ENCODE data around the gene EPB41L2. TPM values are rescaled to one million over a fixed set of nuclear protein-coding genes. Genes with fewer than 3 reads are reported as not detected.

EPB41L2 gene
- total RNA-seq, 1 donor from 2014 or later: 3.2 TPM

GRCh38 chr6:131082335-131082734, 19.3 kb upstream of the EPB41L2 start:
- FAIRE-seq (no peak), DNase-seq (ENCODE audit: low read depth) (no peak)
- Histone ChIP-seq H3K4me3 (ENCODE audit: low read depth, low read length) (no peak overlapping the region), H3K36me3 (ENCODE audit: control insufficient read depth, insufficient read depth, low read length) (no peaks in the 10 kb centered on the region), H3K27me3 (ENCODE audit: control insufficient read depth, insufficient read depth, low read length) (no peaks in the 10 kb centered on the region)
- TF ChIP-seq, protein P1, sequence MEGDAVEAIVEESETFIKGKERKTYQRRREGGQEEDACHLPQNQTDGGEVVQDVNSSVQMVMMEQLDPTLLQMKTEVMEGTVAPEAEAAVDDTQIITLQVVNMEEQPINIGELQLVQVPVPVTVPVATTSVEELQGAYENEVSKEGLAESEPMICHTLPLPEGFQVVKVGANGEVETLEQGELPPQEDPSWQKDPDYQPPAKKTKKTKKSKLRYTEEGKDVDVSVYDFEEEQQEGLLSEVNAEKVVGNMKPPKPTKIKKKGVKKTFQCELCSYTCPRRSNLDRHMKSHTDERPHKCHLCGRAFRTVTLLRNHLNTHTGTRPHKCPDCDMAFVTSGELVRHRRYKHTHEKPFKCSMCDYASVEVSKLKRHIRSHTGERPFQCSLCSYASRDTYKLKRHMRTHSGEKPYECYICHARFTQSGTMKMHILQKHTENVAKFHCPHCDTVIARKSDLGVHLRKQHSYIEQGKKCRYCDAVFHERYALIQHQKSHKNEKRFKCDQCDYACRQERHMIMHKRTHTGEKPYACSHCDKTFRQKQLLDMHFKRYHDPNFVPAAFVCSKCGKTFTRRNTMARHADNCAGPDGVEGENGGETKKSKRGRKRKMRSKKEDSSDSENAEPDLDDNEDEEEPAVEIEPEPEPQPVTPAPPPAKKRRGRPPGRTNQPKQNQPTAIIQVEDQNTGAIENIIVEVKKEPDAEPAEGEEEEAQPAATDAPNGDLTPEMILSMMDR (IDR thresholded peaks at IDR 0.05; ENCODE audit: insufficient read depth, low read length, severe bottlenecking): no peak

DNA sequence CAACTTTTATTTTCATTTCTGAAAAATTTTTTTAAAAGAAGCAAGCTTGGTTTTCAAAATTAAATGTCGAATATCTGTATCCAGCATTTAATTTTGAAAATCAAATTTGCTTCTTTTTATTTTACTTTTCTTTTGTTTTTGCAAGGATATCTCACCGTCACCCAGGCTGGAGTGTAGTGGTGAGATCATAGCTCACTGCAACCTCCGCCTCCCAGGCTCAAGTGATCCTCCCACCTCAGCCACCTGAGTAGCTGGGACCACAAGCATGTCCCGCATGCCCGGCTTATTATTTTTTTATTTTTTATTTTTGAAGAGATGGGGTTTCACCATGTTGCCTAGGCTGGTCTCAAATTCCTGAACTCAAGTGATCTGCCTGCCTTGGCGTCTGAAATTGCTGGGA, 17.0 kb upstream of the EPB41L2 start:
- no peak for FAIRE-seq
- no peaks in the 10 kb centered on the region for H3K36me3 ChIP-seq (ENCODE audit: control insufficient read depth, insufficient read depth, low read length)
- H3K27me3 ChIP-seq (ENCODE audit: control insufficient read depth, insufficient read depth, low read length): no peaks in the 10 kb centered on the region
- H3K4me3 ChIP-seq (ENCODE audit: low read depth, low read length): no peak overlapping the region
- no peak for DNase-seq (ENCODE audit: low read depth)
- TF ChIP-seq, protein P1 (IDR thresholded peaks at IDR 0.05; ENCODE audit: insufficient read depth, low read length, severe bottlenecking): no peak

- DNase-seq (ENCODE audit: low read depth) (no peak), FAIRE-seq (no peak)
- TF ChIP-seq, protein P1 (IDR thresholded peaks at IDR 0.05; ENCODE audit: insufficient read depth, low read length, severe bottlenecking): no peak
- H3K4me3 ChIP-seq (ENCODE audit: low read depth, low read length): no peak overlapping the region
- no peaks in the 10 kb centered on the region for H3K36me3 ChIP-seq (ENCODE audit: control insufficient read depth, insufficient read depth, low read length)
- no peaks in the 10 kb centered on the region for H3K27me3 ChIP-seq (ENCODE audit: control insufficient read depth, insufficient read depth, low read length)
These were observed 10.5 kb upstream of the EPB41L2 start for GRCh38 chr6:131073577-131073976.

- no peak for FAIRE-seq
- Histone ChIP-seq H3K27me3 (ENCODE audit: control insufficient read depth, insufficient read depth, low read length) (no peaks in the 10 kb centered on the region), H3K4me3 (ENCODE audit: low read depth, low read length) (no peak overlapping the region), H3K36me3 (ENCODE audit: control insufficient read depth, insufficient read depth, low read length) (no peaks in the 10 kb centered on the region)
- TF ChIP-seq, protein P1 (IDR thresholded peaks at IDR 0.05; ENCODE audit: insufficient read depth, low read length, severe bottlenecking): no peak
- no peak for DNase-seq (ENCODE audit: low read depth)
These were observed 7.0 kb upstream of the EPB41L2 start for GRCh38 chr6:131070061-131070460.

- DNase-seq (ENCODE audit: low read depth) (no peak), FAIRE-seq (no peak)
- Histone ChIP-seq H3K36me3 (ENCODE audit: control insufficient read depth, insufficient read depth, low read length) (no peaks in the 10 kb centered on the region), H3K27me3 (ENCODE audit: control insufficient read depth, insufficient read depth, low read length) (no peaks in the 10 kb centered on the region), H3K4me3 (ENCODE audit: low read depth, low read length) (no peak overlapping the region)
- TF ChIP-seq, protein P1 (IDR thresholded peaks at IDR 0.05; ENCODE audit: insufficient read depth, low read length, severe bottlenecking): no peak
These were observed 5.1 kb upstream of the EPB41L2 start for GRCh38 chr6:131068165-131068564.

GRCh38 chr6:131067521-131067920, 4.5 kb upstream of the EPB41L2 start:
- no peak for FAIRE-seq
- TF ChIP-seq, protein P1 (IDR thresholded peaks at IDR 0.05; ENCODE audit: insufficient read depth, low read length, severe bottlenecking): no peak
- no peaks in the 10 kb centered on the region for H3K27me3 ChIP-seq (ENCODE audit: control insufficient read depth, insufficient read depth, low read length)
- DNase-seq (ENCODE audit: low read depth): no peak
- H3K36me3 ChIP-seq (ENCODE audit: control insufficient read depth, insufficient read depth, low read length): no peaks in the 10 kb centered on the region
- no peak overlapping the region for H3K4me3 ChIP-seq (ENCODE audit: low read depth, low read length)

Data from bronchial epithelial cell (primary cell).